Spinal cord (tissue), 10 donors: ENCODE measurements around the gene OR13C3. TPM values are rescaled to one million over a fixed set of nuclear protein-coding genes. Genes with fewer than 3 reads are reported as not detected.
A peak's percentile ranks its signal among the peaks of the same experiment; 100 is the strongest.
"Not testable (repeated sequence)": the region's sequence is repeated elsewhere in the genome, so short reads cannot be mapped to it uniquely, and the experiment has no call there.

ENCODE experiments used
- DNase-seq, 6 donors: peaks; one replicate each; pipeline versions ENCODE4 v3.0.0 to v3.0.0-alpha.2; 2013 to 2015; ENCODE audit warnings: low spot score in 6 of 6, low read depth in 4 of 6
- H3K27ac ChIP-seq: one replicate; pipeline ENCODE4 v1.5.1; 2013; ENCODE audit warnings: low read depth, low read length, control low read depth
- H3K27me3 ChIP-seq: one replicate; pipeline ENCODE4 v1.6.1; 2013; ENCODE audit warnings: low read length; ENCODE audit not compliant: control insufficient read depth, insufficient read depth
- H3K36me3 ChIP-seq: one replicate; pipeline ENCODE4 v1.6.1; 2013; ENCODE audit warnings: low read length; ENCODE audit not compliant: control insufficient read depth, insufficient read depth
- H3K4me1 ChIP-seq: one replicate; pipeline ENCODE4 v1.6.1; 2013; ENCODE audit warnings: low read length; ENCODE audit not compliant: control insufficient read depth, insufficient read depth
- H3K4me3 ChIP-seq: one replicate; pipeline ENCODE4 v1.5.1; 2013; ENCODE audit warnings: low read depth, low read length, control low read depth
- H3K9me3 ChIP-seq: one replicate; pipeline ENCODE4 v1.6.1; 2013; ENCODE audit warnings: low read length; ENCODE audit not compliant: control insufficient read depth, insufficient read depth
- WGBS: methylation state at CpG from one replicate; pipeline ENCODE4 v1.1.5; 2013; ENCODE audit warnings: missing lambda C conversion rate; ENCODE audit not compliant: insufficient coverage; 5-methylcytosine and 5-hydroxymethylcytosine counted together
- polyA plus RNA-seq, 2 donors: library from polyadenylated mRNA; unstranded; fragments of 120-200 nt; gene quantifications; one replicate each; pipeline ENCODE4 v1.2.1, GENCODE V29; 2013; ENCODE audit not compliant: insufficient read length in 2 of 2
- total RNA-seq, 2 donors: library from RNA; depleted of rRNA in 1 of 2; stranded (reverse); fragments of 120-200 nt in 1 of 2; fragments of >200 nt in 1 of 2; gene quantifications; one replicate each; pipeline versions ENCODE4 v1.2.3 to v1.2.4, GENCODE V29; 2013 to 2014
- donor health status: healthy.

Gene OR13C3
- total and polyA plus RNA-seq, 4 donors = 0.59 TPM; not detected in 3

DNA sequence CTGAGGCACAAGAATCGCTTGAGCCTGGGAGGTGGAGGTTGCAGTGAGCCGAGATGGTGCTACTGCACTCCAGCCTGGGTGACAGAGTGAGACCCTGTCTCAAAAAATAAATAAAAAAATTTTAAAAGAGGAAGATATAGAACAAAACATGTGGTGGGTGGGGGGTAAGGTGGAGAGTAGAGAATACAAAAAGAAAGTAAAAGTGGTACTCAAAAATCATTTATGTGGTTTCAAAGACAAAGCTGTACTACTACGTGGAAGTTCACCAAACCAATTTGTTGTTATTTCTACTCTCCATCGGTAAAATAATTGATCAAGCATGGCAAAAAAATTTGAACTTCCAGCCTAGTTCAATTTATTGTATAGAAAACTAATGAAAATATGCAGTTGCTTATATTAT is 8.0 kb upstream of the OR13C3 start:
- Histone ChIP-seq H3K27ac (no peak overlapping the region), H3K27me3 (no peaks in the 10 kb centered on the region), H3K4me1 (no peaks in the 10 kb centered on the region), H3K36me3 (no peaks in the 10 kb centered on the region), H3K9me3 (no peaks in the 10 kb centered on the region), H3K4me3 (no peak overlapping the region)
- 100% methylated on average over 1 of the region's 4 CpGs for WGBS
- no peak for DNase-seq

DNA sequence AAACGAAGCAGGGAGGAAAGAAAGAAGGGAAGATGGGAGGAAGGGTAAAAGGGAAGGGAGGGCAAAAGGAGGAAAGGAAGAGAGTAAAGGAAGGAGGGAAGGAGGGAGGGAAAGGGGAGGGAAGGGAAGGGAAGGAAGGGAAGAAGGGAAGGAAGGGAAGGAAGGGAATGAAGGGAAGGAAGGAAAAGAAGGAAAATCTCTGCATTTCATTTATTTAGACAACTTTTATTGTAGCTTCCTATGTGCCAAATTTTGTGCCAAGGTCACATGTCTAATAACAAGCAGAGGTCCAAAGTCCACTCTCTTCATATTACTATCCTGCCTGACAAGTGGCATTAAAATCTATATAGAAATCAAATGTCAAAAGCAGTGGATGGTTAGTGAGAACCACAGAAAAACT is 2.6 kb upstream of the OR13C3 start:
- Histone ChIP-seq H3K36me3 (no peaks in the 10 kb centered on the region), H3K27ac (no peak overlapping the region), H3K4me1 (no peaks in the 10 kb centered on the region), H3K9me3 (no peaks in the 10 kb centered on the region), H3K27me3 (no peaks in the 10 kb centered on the region), H3K4me3 (no peak overlapping the region)
- WGBS = 69% methylated on average over 1 of the region's 1 CpG
- DNase-seq = no peak

GRCh38 chr9:104527109-104527508 is 9.5 kb downstream of the OR13C3 start, which contains the start of gene OR13C4:
Gene OR13C4 (minus strand): TSS chr9:104527209. CDS start chr9:104527209, 0 bp downstream.
- H3K36me3 ChIP-seq = no peaks in the 10 kb centered on the region
- no peak within 1 kb of the TSS for H3K27ac ChIP-seq
- H3K27me3 ChIP-seq = no peaks in the 10 kb centered on the region
- H3K4me1 ChIP-seq = no peaks in the 10 kb centered on the region
- H3K4me3 ChIP-seq = no peak within 1 kb of the TSS
- no peak for DNase-seq
- no peaks in the 10 kb centered on the region for H3K9me3 ChIP-seq

DNA sequence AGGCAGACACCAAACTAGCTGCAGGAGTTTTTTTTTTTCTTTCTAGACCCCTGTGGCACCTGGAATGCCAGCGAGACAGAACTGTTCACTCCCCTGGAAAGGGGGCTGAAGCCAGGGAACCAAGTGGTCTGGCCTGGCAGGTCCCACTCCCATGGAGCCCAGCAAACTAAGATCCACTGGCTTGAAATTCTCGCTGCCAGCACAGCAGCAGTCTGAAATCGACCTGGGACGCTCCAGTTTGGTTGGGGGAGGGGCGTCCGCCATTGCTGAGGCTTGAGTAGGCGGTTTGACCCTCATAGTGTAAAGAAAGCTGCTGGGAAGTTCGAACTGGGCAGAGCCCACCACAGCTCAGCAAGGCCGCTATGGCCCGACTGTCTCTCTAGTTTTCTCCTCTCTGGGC is 16.4 kb downstream of the OR13C3 start:
- not testable (repeated sequence) for H3K9me3 ChIP-seq, H3K27ac ChIP-seq, H3K4me1 ChIP-seq, H3K36me3 ChIP-seq, H3K4me3 ChIP-seq, DNase-seq, H3K27me3 ChIP-seq
- 92% methylated on average over 6 of the region's 10 CpGs for WGBS

DNA sequence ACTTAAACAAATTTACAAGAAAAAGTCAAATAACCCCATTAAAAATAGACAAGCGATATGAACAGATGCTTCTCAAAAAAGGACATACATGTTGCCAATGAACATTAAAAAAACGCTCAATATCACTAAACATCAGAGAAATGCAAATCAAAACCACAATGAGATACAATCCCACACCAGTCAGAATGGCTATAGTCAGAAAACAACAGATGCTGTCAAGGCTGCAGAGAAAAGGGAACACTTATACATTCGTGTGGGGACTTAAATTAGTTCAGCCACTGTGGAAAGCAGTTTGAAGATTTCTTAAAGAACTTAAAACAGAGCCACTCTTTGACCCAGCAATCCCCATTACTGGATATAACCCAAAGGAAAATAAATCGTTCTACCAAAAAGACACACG is 21.8 kb downstream of the OR13C3 start:
- H3K36me3 ChIP-seq = no peaks in the 10 kb centered on the region
- H3K4me3 ChIP-seq = no peak overlapping the region
- no peak overlapping the region for H3K27ac ChIP-seq
- 60% methylated on average over 2 of the region's 5 CpGs for WGBS
- peak in 1 of 6 donors; percentile 40 for DNase-seq
- no peaks in the 10 kb centered on the region for H3K9me3 ChIP-seq
- H3K27me3 ChIP-seq = no peaks in the 10 kb centered on the region
- H3K4me1 ChIP-seq = no peaks in the 10 kb centered on the region

DNA sequence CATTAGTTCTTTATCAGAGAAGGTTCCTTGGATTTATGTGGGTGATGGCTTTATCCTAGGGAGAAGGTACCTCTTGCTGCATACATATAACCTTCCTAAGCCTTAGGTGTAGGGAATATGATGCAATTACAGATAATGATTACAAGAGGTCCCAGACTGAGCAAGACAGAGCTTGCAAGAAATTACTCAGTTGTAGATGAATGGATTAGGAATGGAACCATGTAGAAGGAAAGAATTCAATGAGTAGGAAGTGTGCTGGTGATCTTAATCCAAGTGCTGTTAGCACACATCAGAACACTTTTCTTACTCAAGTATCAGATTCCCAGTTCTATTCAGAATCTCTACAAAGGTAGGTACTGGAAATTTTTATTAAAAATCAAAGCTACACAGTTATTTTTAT is 30.1 kb downstream of the OR13C3 start:
- Histone ChIP-seq H3K4me3 (no peak overlapping the region), H3K27me3 (no peaks in the 10 kb centered on the region), H3K4me1 (no peaks in the 10 kb centered on the region), H3K36me3 (no peaks in the 10 kb centered on the region), H3K9me3 (no peaks in the 10 kb centered on the region), H3K27ac (no peak overlapping the region)
- no peak for DNase-seq

DNA sequence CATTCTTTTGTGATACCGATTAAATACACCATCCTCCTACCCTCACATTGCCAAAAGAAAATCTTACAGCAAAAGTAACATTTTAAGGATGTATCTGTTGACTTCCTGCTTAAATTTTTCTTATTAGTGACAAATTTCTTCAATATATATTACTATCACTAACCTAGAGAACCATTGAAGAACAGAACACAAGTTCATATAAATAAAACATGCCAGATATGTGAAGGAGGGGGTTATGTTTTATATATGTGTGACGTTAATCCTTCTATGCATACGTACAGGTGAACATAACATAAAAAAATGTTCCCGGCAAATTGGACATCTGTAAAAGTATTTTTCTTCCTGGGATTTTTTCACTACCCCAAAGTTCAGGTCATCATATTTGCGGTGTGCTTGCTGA is 32.7 kb downstream of the OR13C3 start, which contains the start of gene OR13F1:
TSS of gene OR13F1 (plus strand) at position 301 of the 400 bp plus-strand sequence. CDS start at position 301, 0 bp downstream.
- WGBS = 98% methylated on average over 3 of the region's 5 CpGs
- H3K4me1 ChIP-seq = no peaks in the 10 kb centered on the region
- DNase-seq = no peak
- no peaks in the 10 kb centered on the region for H3K27me3 ChIP-seq
- H3K36me3 ChIP-seq = no peaks in the 10 kb centered on the region
- H3K4me3 ChIP-seq = no peak within 1 kb of the TSS
- no peaks in the 10 kb centered on the region for H3K9me3 ChIP-seq
- no peak within 1 kb of the TSS for H3K27ac ChIP-seq

GRCh38 chr9:104503440-104503839 is 33.2 kb downstream of the OR13C3 start:
- Histone ChIP-seq H3K4me1 (no peaks in the 10 kb centered on the region), H3K9me3 (no peaks in the 10 kb centered on the region), H3K27ac (no peak overlapping the region), H3K36me3 (no peaks in the 10 kb centered on the region), H3K4me3 (no peak overlapping the region), H3K27me3 (no peaks in the 10 kb centered on the region)
- DNase-seq = no peak

DNA sequence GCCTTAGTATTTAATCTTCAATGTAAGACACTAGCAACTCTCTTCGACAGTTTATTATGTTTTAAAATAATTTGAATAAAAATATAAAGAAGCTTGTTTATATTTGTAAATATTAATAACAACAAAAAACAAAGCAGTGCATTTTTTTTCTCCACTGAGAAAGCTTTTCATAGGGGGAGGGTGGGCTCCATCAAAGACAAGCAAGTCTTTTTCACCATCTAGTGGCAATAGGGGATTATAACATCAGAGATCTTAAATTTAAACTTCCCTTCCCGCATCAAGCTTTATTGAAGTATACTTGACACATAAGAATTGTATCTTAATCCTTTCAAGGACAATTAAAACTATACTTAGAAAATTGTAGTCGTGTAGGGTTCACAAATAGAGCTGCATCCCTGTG is 41.8 kb downstream of the OR13C3 start:
- WGBS = no CpG with 5 or more reads among the region's 3 CpGs
- Histone ChIP-seq H3K27ac (no peak overlapping the region), H3K4me3 (no peak overlapping the region), H3K9me3 (no peaks in the 10 kb centered on the region), H3K36me3 (no peaks in the 10 kb centered on the region), H3K4me1 (no peaks in the 10 kb centered on the region), H3K27me3 (no peaks in the 10 kb centered on the region)
- DNase-seq = peak in 4 of 6 donors; percentile 5 to 85 (median 42)
